ENCODE results near the gene RPS10.

GRCh38 chr6:34460796-34461507 lies 35.1 kb upstream of the RPS10 start:
- no peak for TF ChIP-seq CTCF (conservative IDR thresholded peaks at IDR 0.05; ENCODE audit: low read length)
- no peak for TF ChIP-seq EZH2phosphoT487 (IDR thresholded peaks at IDR 0.05; ENCODE audit: borderline replicate concordance)

Measured in Loucy (cell line).